ENCODE results near the gene EMILIN3.
A peak's percentile ranks its signal among the peaks of the same experiment; 100 is the strongest.
"Not testable (repeated sequence)": the region's sequence is repeated elsewhere in the genome, so short reads cannot be mapped to it uniquely, and the experiment has no call there.

EMILIN3 gene

DNA sequence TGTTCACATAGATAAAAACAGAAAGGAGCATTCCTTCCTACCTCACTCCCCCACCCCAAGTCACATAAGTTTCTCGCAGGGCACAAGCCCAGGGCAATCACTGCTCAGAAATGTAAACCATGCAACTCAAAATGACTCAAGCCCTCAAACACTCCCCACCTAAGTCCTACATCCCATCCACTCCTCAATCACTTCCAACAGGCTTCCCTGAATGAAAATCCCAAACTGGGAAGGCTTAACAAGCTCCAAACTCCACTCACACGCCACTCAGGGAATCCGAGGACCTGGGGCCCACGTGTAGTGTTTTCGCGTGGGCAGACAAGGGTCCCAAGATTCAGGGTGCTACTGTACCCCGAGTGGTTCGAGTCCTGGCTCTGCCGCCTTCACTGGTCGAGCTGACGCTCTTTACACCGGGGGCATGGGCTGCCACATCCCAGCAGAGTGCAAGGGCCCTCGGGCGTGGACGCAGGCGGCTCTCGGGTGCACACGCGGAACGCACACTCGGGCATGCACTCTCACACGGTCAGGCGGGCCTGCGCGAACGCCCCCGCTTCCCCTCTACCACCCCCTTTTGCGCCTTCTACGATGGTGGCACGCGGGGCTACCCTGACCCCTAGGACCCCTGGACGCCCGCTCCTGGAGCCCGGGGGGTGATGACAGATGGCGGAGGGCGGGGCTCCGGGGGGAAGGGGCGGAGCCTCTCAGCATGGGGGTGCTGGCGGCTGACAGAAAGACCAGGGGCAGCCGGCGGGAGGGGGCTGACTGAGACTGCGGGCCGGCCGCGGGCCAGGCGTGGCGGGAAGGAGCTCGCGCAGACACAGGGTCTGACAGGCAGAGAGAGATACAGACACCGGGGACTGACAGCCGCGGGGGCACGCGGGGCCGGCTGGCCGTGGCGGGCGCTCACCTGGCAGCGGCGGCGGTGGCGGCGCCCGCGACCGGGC, 49.7 kb downstream of the EMILIN3 start:
- peak; percentile 89 for DNase-seq (ENCODE audit: low spot score)

DNA sequence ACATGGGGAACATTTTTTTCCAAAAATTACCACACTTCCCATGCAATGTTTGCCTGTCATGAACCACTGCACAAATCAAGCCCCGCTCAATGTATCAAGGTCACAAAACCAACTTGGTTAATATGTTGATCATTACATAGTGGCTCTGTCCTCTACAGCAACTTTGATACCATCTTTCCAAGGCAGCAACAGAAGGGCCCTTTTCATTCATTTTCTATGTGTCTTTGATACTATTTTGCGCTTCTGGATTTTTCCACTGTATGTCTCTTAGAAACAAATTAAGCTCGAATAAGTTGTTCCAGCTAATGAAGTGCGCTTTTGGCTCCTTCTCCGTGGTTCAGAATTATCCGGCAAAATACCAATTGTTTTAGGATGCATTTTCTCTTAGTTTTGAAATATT, 50.6 kb downstream of the EMILIN3 start:
- no peak for DNase-seq (ENCODE audit: low spot score)

DNA sequence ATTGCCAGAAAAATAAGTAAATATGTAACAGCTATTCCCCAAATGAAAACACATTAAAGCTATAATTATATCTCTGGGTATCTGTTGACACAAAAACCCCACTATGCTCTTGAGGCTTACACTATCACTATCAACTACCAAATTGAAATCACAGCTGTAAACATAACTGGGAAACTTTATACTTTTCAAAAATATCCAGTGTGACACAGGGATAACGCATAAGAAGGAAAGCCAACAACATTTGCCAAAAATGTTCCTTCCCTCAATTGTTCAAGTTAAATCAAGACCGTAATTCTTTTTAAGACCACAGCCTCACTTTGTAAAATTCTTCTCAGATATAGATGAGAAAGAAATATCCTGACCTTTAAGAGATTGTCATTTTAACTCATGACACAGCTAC, 52.2 kb downstream of the EMILIN3 start:
- no peak for DNase-seq (ENCODE audit: low spot score)

DNA sequence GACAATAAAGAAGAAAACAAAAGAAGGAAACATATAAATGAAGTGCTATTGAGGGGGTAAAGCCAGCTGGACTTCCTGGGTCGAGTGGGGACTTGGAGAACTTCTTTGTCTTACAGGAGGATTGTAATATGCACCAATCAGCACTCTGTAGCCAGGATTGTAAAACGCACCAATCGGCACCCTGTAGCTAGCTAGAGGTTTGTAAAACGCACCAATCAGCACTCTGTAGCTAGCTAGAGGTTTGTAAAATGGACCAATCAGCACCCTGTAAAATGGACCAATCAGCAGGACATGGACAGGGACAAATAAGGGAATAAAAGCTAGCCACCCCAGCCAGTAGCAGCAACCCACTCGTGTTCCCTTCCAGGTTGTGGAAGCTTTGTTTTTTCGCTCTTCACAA, 54.6 kb downstream of the EMILIN3 start:
- not testable (repeated sequence) for DNase-seq (ENCODE audit: low spot score)
